Spinal cord (tissue), 10 donors: ENCODE measurements around the gene ITIH4. TPM values are rescaled to one million over a fixed set of nuclear protein-coding genes. Genes with fewer than 3 reads are reported as not detected.

Source experiments
- DNase-seq, 6 donors: peaks; one replicate each; pipeline versions ENCODE4 v3.0.0 to v3.0.0-alpha.2; 2013 to 2015; ENCODE audit warnings: low spot score in 6 of 6, low read depth in 4 of 6
- H3K27ac ChIP-seq: one replicate; pipeline ENCODE4 v1.5.1; 2013; ENCODE audit warnings: low read depth, low read length, control low read depth
- H3K27me3 ChIP-seq: one replicate; pipeline ENCODE4 v1.6.1; 2013; ENCODE audit warnings: low read length; ENCODE audit not compliant: control insufficient read depth, insufficient read depth
- H3K36me3 ChIP-seq: one replicate; pipeline ENCODE4 v1.6.1; 2013; ENCODE audit warnings: low read length; ENCODE audit not compliant: control insufficient read depth, insufficient read depth
- H3K4me1 ChIP-seq: one replicate; pipeline ENCODE4 v1.6.1; 2013; ENCODE audit warnings: low read length; ENCODE audit not compliant: control insufficient read depth, insufficient read depth
- H3K4me3 ChIP-seq: one replicate; pipeline ENCODE4 v1.5.1; 2013; ENCODE audit warnings: low read depth, low read length, control low read depth
- H3K9me3 ChIP-seq: one replicate; pipeline ENCODE4 v1.6.1; 2013; ENCODE audit warnings: low read length; ENCODE audit not compliant: control insufficient read depth, insufficient read depth
- WGBS: methylation state at CpG from one replicate; pipeline ENCODE4 v1.1.5; 2013; ENCODE audit warnings: missing lambda C conversion rate; ENCODE audit not compliant: insufficient coverage; 5-methylcytosine and 5-hydroxymethylcytosine counted together
- polyA plus RNA-seq, 2 donors: library from polyadenylated mRNA; unstranded; fragments of 120-200 nt; gene quantifications; one replicate each; pipeline ENCODE4 v1.2.1, GENCODE V29; 2013; ENCODE audit not compliant: insufficient read length in 2 of 2
- total RNA-seq, 2 donors: library from RNA; depleted of rRNA in 1 of 2; stranded (reverse); fragments of 120-200 nt in 1 of 2; fragments of >200 nt in 1 of 2; gene quantifications; one replicate each; pipeline versions ENCODE4 v1.2.3 to v1.2.4, GENCODE V29; 2013 to 2014
- donor health status: healthy.

ITIH4 gene
- total and polyA plus RNA-seq, 4 donors, result 6.4 to 41.9 (median 20.0) TPM

DNA sequence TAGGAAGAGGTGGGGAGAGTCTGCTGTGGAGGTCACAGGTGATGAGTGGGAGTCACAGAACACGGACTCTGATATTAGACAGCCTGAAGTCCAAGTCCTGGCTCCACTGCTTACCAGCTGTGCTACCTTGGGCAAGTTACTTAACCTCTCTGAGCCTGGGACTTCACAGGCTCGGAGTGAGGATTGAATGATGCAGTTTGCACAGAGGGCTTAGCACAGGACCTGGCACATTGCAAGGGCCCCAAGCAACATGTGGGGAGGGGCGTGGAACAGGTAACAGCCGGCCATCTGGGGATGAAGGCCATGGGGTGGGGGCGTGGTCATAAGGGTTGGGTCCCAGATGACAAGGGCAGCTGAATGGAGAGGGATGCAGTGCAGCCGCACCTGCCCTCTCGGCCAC lies 40.1 kb downstream of the ITIH4 start:
- no peak for DNase-seq
- WGBS, result 84% methylated on average over 7 of the region's 7 CpGs
- Histone ChIP-seq H3K36me3 (no peaks in the 10 kb centered on the region), H3K27me3 (no peaks in the 10 kb centered on the region), H3K4me1 (peaks cover 7% of the 10 kb centered on the region), H3K27ac (no peak overlapping the region), H3K4me3 (no peak overlapping the region), H3K9me3 (no peaks in the 10 kb centered on the region)

DNA sequence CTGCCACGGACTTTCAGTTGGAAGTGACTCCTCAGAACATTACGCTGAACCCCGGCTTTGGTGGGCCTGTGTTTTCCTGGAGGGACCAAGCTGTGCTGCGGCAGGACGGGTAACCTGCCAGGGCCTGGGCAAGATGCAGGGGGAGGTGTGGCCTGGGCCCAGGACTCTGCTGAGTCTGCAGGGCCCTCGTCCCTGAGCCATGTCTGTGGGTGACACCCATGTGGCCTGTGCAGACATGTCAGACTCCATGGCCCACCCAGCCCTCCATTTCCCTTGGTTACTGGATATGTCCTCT lies 40.8 kb downstream of the ITIH4 start:
- Histone ChIP-seq H3K27me3 (no peaks in the 10 kb centered on the region), H3K36me3 (no peaks in the 10 kb centered on the region), H3K4me3 (no peak overlapping the region), H3K9me3 (no peaks in the 10 kb centered on the region), H3K27ac (no peak overlapping the region), H3K4me1 (peaks cover 7% of the 10 kb centered on the region)
- 85% methylated on average over 6 of the region's 6 CpGs for WGBS
- DNase-seq, result no peak

DNA sequence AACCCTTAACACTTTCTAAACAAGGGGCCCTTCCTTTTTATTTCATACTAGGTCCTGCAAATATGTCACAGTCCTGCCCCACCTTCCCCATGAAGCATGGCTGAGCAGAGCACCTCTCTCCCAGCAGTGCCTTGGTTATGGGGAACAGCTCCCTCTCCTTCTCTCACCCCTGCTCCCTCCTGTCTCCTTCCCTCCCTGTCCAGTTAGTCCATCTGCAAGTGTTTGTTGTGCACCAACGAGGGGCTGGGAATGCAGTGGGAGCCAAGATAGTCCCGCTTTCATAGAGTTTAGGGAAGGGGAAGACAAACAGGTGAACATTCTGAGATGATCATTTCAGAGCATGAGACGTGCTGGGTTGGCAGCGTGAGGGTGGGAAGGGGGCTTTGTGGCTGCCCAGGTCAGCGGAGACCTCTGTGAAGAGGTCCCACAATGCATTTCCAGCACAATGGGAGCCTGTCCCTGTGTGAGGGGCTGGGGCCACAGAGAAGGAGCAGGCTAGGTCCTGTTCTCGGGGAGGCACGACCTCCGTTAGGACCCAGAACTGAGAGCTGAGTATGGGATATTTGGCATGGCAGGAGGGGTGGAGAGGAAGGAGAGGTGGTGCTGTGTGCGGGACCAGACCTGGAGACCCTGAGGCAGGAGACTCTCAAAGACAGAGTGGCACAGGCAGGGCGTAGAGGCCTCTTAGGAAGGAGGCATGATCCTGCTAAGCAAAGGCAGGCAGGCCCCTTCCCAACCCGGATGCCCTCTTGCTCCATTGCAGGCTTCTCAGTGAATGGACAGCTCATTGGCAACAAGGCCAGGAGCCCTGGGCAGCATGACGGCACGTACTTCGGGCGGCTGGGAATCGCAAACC lies 41.4 kb downstream of the ITIH4 start:
- H3K9me3 ChIP-seq, result no peaks in the 10 kb centered on the region
- H3K36me3 ChIP-seq, result no peaks in the 10 kb centered on the region
- no peak overlapping the region for H3K27ac ChIP-seq
- DNase-seq, result no peak
- H3K4me3 ChIP-seq, result no peak overlapping the region
- no peaks in the 10 kb centered on the region for H3K27me3 ChIP-seq
- 82% methylated on average over 16 of the region's 16 CpGs for WGBS
- peaks cover 7% of the 10 kb centered on the region for H3K4me1 ChIP-seq

DNA sequence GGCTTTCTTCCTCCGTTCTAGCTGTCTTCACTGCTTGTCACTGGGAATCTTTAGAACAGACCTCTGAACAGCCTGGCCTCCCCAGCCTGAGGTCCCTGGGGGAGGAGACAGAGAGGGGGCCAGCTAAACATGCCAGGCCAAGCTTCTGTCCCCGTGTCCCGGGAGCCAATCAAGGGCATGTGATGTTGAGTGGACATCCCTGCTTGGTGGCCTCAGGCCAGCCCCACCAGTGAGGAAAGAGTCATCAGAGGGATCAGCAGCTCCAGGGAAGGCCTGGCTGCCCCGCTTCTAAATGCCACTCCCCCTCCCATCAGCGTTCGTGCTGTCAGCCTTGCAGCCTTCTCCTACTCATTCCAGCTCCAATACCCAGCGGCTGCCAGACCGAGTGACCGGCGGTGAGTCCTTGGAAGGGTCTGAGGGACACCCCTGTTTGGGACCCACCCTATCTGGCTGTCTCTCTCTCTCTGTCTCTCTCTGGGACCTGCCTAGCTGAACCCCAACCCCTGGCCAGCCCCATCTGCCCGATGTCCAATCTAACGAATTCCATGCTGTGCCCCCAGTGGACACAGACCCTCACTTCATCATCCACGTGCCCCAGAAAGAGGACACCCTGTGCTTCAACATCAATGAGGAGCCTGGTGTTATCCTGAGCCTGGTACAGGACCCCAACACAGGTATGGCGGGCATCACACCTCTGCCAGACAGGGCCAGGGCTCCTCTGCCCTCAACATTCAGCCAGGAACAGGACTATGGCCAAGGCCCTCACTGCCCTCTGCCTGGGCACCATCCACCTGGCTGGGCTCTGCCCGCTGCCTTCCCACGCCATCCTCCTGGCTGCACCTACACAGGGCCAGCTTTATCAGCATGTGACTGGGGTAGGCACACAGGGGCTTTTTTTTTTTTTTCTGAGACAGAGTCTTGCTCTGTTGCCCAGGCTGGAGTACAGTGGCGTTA lies 42.5 kb downstream of the ITIH4 start:
- WGBS, result 72% methylated on average over 15 of the region's 17 CpGs
- H3K36me3 ChIP-seq, result no peaks in the 10 kb centered on the region
- no peaks in the 10 kb centered on the region for H3K27me3 ChIP-seq
- no peak overlapping the region for H3K4me3 ChIP-seq
- no peaks in the 10 kb centered on the region for H3K9me3 ChIP-seq
- no peak for DNase-seq
- H3K4me1 ChIP-seq, result no peaks in the 10 kb centered on the region
- no peak overlapping the region for H3K27ac ChIP-seq

DNA sequence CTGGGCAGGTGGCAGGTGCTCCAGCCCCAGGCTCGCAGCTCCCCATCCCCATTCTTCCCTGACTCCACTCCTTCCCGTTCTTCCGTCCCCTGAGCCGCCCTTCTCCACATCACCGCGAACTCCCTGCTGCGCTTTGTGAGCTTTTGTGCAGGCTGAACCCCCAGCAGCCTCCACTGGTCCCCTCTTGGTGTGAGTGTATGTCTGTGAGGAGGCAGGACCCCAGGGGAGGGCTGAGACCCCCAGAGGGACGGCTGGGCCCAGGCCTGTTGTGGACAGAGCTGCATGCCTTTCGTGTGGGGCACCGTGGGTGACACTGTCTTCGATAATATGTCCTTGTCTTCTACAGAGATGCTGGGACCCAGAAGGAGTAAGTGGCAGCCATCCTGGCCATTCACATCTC lies 43.2 kb downstream of the ITIH4 start:
- no peak overlapping the region for H3K4me3 ChIP-seq
- no peak for DNase-seq
- WGBS, result 79% methylated on average over 5 of the region's 11 CpGs
- H3K27me3 ChIP-seq, result no peaks in the 10 kb centered on the region
- H3K27ac ChIP-seq, result no peak overlapping the region
- no peaks in the 10 kb centered on the region for H3K36me3 ChIP-seq
- H3K4me1 ChIP-seq, result no peaks in the 10 kb centered on the region
- H3K9me3 ChIP-seq, result no peaks in the 10 kb centered on the region

DNA sequence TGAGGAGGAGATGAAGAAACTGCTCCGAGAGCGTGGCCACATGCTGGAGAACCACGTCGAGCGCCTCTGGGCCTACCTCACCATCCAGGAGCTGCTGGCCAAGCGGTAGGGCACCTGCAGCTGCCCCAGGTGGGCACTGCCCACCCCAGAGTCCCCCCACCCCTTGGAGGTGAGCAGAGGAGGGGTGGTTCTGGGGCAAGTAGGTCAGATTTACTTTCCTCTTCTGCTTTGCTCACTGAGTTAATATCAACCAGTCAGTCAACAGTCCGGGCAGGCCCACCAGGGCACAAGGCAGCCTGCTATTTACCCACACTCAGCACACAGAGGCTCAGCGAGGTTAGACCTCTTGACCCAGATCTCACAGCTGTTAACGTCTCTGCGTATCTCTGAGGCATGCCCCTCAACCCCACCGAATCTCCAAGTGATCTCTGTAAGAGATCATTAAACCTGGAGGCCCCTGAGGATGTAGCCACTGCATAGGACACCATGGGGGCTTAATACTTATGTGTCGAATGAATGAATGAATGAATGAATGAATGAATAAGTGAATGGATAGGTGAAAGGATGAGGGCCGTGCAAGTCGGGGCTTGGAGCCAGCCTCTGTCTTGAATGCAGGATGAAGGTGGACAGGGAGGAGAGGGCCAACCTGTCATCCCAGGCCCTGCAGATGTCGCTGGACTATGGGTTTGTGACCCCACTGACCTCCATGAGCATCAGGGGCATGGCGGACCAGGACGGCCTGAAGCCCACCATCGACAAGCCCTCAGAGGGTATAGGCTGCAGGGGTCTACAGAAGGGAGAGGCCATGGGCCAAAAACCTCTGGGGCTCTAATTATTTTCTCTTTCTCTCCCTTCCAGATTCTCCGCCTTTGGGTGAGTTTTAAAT lies 43.9 kb downstream of the ITIH4 start:
- H3K4me1 ChIP-seq, result no peaks in the 10 kb centered on the region
- no peak for DNase-seq
- H3K27me3 ChIP-seq, result no peaks in the 10 kb centered on the region
- 87% methylated on average over 16 of the region's 19 CpGs for WGBS
- H3K36me3 ChIP-seq, result no peaks in the 10 kb centered on the region
- H3K9me3 ChIP-seq, result no peaks in the 10 kb centered on the region
- no peak overlapping the region for H3K27ac ChIP-seq
- no peak overlapping the region for H3K4me3 ChIP-seq

DNA sequence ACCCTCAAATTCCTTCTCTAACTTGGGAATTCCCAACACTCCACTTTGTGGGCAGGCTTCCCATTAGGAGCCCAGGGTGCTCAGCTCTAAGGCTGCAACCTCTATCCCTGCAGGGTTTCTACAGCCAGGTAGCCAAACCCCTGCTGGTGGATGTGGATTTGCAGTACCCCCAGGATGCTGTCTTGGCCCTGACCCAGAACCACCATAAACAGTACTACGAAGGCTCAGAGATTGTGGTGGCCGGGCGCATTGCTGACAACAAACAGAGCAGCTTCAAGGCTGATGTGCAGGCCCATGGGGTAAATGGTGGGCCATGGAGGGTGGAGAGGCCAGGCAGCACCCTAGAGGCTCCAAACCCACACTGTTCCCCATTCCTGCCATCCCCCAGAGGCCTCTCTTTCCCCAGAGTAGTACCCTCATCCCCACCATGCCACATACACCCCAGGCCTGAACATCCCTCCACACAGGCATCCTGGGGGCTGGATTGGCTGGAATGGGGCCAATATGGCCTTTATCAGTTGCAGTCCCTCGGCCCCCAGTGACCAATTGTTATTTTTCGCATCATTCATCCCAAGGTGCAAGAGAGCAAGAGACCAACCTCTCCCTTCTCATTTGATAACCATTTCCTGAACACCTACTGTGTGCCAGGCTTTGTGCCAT lies 45.4 kb downstream of the ITIH4 start:
- no peaks in the 10 kb centered on the region for H3K9me3 ChIP-seq
- WGBS, result 100% methylated on average over 1 of the region's 5 CpGs
- no peaks in the 10 kb centered on the region for H3K4me1 ChIP-seq
- no peaks in the 10 kb centered on the region for H3K36me3 ChIP-seq
- no peak overlapping the region for H3K27ac ChIP-seq
- H3K4me3 ChIP-seq, result no peak overlapping the region
- H3K27me3 ChIP-seq, result peaks cover 2% of the 10 kb centered on the region
- no peak for DNase-seq

DNA sequence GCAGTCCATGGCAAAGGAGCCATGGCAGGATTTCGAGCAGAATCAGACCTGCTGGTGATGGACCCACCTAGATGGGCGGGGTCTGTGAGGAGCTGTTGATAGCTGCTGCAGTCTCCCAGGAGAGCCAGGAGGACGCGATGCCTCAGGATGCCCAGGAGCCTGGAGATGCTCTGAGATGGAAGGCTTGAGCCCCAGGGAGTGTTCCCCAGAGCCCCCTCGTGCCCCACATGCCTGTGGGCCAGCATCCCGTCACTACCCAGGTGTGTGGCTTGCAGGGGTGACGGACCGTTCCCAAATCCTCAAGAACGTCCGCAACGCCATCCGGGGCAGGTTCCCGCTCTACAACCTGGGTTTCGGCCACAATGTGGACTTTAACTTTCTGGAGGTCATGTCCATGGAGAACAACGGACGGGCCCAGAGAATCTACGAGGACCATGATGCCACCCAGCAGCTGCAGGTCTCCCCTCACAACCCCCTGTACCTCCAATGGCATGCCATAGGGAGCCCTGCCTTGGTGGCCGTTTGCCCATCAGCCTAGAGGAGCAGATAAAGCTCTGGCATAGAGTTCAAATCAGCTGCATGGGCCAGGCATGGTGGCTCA lies 46.4 kb downstream of the ITIH4 start:
- DNase-seq, result no peak
- H3K36me3 ChIP-seq, result no peaks in the 10 kb centered on the region
- H3K27ac ChIP-seq, result no peak overlapping the region
- 84% methylated on average over 18 of the region's 18 CpGs for WGBS
- H3K9me3 ChIP-seq, result no peaks in the 10 kb centered on the region
- H3K4me3 ChIP-seq, result no peak overlapping the region
- H3K27me3 ChIP-seq, result peaks cover 2% of the 10 kb centered on the region
- no peaks in the 10 kb centered on the region for H3K4me1 ChIP-seq

DNA sequence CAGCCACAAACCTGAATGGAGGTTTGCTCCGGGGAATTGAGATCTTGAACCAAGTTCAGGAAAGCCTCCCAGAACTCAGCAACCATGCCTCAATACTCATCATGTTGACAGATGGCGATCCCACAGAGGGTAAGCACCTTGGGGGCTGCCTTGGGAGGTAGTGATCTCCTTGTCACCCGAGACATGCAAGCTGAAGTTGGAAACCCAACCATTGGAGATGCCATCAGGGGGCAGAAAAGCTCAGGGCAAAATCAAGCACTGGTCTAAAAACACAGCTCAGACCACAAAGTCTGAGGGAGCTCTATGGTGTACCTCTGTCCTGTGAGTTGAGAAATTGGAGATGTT lies 47.3 kb downstream of the ITIH4 start:
- Histone ChIP-seq H3K4me1 (no peaks in the 10 kb centered on the region), H3K9me3 (no peaks in the 10 kb centered on the region), H3K36me3 (no peaks in the 10 kb centered on the region), H3K27ac (no peak overlapping the region), H3K27me3 (peaks cover 2% of the 10 kb centered on the region), H3K4me3 (no peak overlapping the region)
- 70% methylated on average over 2 of the region's 3 CpGs for WGBS
- DNase-seq, result no peak
